ENCODE measurements around the gene SS18L1.

Gene SS18L1

GRCh38 chr20:62197311-62197710 is 53.7 kb downstream of the SS18L1 start:
- DNase-seq = no peak

DNA sequence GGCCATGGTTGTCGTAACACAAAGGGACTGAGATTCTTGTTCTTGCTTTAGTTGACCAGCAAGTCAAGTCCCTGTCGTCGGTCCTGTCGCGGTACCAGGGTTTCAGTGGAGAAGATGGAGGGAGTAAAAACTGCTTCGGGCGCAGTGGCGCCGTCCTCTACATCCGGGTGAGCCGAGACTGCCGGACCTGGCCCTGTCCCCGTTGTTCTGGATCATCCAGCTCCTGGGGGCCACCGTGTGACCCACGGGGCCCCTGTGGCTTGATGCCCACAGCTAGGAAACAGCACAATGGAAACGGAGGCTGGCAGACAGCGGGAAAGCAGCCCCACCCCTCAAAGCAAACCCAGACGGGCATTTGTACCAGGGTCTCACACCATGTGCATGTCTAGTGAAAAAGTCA is 54.2 kb downstream of the SS18L1 start:
- DNase-seq = no peak

GRCh38 chr20:62198496-62198895 is 54.9 kb downstream of the SS18L1 start:
- no peak for DNase-seq

- no peak for DNase-seq
These were observed 55.4 kb downstream of the SS18L1 start for GRCh38 chr20:62198931-62199330.

DNA sequence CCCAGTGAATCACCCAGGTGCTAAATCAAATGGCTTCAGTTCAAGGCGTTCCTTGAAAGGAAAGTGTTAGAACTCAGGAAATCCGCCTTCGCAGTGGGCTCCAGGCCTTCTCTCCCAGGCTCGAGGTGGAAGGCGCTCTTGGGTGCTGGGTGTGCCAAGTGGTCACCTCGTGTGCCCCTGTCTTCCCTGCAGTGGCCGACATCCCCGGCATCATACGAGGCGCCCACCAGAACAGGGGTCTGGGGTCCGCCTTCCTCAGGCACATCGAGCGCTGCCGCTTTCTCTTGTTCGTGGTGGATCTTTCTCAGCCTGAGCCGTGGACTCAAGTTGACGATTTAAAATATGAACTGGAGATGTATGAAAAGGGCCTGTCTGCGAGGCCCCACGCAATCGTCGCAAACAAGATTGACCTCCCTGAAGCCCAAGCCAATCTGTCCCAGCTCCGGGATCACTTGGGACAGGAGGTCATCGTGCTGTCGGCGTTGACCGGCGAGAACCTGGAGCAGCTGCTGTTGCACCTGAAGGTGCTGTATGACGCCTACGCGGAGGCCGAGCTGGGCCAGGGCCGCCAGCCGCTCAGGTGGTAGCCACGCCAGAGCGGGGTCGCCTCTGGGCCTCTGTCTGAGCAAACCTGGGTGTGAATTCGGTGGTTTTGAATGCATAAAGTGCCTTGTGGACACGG is 57.1 kb downstream of the SS18L1 start:
- no peak for DNase-seq

- DNase-seq = no peak
These were observed 57.9 kb downstream of the SS18L1 start for GRCh38 chr20:62201173-62202082.

- no peak for DNase-seq
These were observed 58.5 kb downstream of the SS18L1 start for GRCh38 chr20:62202083-62202395.

DNA sequence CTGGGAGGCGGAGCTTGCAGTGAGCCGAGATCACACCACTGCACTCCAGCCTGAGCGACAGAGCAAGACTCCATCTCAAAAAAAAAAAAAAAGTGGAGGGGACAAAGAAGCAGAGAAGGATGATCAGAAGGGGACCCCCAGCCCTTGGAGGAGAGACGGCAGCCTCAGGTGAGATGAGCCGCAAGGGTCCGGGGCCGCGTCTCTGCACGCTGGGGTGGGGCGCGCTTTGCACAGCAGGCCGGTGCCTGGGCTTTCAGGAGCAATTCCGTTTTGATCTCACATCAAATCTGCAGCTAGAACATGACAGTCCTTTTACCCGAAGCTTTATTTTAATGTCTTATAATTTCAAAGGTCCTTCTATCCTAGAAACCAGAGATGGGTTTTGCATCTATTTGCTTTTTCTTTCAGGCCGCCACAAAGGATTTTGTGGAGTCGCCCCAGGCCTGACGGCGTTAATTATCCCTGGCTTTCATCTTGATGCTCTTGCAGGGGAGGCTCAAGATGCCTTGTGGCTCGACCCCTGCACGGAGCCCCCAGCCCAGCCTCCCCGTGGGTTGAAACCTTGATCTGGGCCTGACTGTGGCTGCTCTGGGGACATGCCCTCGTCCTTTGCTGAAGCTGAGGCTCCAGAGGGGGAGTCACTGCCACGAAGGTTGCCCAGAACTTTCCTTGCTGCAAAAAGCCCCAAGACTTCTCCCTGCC is 59.3 kb downstream of the SS18L1 start:
- DNase-seq = no peak

DNA sequence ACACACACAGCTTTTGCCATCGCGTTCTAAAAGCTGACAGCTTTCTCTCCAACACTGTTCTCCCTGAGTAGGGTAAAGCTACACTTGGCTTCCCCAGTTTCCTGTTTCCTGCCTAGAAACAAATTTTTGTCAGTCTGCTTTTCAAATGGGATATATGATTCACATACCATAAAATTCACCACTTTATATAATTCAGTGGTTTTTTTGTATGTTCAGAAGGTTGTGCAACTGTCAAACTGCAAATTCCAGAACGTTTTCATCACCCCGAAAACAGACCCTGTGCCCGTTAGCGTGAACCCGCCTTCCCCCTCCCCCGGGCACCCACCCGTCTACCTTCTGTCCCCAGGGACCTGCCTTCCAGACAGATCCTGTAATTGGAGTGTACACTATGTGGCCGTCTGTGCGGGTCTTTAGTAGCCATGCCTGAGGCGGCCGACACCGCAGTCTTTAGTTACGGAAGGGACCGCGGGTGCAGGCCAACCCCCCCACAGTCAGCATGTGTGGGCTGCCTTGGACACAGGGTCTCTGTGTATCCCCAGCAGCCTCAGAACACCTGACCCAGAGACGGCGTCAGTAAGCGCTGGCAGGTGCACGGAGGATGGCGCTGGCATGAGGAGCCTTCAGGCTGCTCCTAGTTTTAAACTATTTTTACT is 59.9 kb downstream of the SS18L1 start:
- DNase-seq = no peak

- no peak for DNase-seq
These were observed 62.2 kb downstream of the SS18L1 start for GRCh38 chr20:62205618-62206387.

DNA sequence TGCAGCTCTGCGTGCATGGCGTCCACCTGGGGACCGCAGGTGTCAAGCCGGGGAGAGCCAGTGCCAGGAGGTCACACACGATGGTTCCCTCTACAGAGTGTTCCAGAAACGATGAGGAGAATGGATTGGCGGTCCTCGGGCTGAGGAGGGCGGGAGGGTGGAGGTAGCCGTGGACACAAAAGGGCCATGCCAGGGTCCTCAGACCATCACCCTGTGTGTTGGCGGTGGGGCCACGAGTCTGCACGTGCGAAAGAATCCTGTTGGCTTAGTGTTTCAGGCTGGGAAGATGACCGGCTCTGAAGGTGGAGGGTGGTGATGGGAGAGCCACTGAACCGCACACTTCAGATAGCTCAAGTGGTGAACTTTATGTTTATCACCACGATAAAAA is 62.8 kb downstream of the SS18L1 start:
- DNase-seq = no peak

GRCh38 chr20:62208061-62208794 is 64.7 kb downstream of the SS18L1 start:
- no peak for DNase-seq

DNA sequence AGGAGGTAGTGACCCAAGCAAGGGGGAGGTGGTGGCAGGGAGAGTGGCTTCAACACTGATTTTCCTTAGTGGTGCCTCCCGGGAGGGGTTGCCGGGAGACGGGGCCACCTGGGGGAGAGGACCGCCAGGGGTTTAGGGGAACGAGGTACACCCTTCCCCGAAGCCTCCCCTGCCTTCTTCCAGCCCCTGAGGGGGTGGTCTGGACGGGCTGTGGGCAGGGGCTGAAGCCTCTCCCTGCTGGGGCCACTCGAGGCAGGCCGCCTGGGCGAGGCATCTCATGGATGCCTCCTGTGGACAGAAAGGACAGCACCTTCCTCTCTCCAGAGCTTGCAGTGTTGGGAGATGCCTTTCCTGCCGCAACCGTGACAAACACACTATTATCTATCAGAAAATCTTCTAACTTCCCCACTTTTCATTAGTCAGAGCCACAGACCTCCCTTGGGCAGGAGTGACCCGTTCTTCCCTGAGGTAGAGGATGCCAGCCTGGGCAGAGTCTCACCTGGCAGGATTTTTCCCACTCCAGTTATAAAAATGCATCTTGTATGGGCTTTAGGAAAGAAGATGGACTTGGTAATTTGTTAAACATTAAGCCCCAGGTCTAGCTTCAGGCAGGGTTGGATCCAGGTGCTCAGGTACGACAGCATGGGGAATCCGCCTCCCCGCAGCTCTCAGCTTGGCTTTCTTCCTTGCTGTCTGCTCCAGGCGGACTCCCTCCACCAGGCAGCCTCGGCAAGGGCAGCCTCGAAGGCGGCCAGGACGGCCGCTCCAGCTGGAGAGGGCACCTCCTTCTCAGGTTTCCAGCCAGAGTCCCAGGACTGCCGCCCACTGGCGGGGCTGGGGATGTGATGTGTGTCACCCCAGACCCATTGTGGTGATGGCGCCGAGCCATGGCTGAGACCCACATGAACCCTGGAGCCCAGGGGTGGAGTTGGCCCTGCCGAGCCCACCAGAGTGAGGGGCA is 65.5 kb downstream of the SS18L1 start:
- DNase-seq = no peak

DNA sequence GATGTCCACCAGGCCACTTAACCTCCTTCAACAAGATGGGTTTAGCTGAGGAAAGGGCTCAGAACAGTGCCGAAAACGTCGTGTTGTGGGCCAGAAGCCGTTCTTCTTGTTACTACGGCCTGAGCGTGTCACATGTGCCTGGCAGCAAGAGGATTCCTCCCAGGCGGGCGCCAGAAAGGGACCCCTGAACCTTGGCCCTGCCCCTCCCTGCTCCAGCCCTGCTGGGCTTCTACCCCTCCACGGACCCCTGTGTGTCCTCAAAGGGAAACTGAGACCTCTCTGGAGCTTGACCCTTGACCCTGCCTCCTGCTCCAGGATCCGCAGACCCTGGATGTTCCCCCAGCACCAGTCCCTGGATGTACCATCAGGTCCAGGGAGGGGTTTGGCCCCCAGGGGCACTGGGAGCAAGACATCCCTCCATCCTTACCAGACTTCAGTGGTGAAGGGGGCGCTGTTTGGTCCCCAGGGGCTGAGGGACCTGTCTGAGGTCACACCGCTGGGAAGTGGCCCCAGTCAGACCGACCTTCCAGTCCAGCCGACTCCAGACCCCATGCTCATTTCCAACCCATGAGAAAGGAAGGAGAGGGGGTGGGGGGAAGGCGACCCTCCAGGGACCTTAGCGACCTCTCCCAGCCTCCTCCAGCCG is 66.4 kb downstream of the SS18L1 start:
- DNase-seq = no peak

DNA sequence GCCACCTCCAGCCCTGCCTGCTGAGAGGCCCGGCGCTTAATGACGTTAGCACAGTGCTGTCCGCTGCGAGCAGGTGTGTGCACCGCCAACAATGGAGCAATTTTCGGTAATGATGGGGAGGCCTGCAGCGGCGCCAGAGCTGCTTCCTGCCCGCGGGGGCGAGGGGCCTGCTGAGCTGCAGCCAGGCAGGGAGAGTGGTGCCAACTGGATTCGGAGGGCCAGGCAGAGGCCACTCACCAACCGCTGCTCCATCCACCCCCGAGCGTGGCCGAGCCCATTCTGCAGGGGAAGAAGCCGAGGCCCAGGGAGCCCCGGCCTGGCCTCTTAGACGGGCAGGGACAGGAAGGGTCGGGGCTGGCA is 66.9 kb downstream of the SS18L1 start:
- DNase-seq = no peak

- no peak for DNase-seq
These were observed 67.6 kb downstream of the SS18L1 start for GRCh38 chr20:62211216-62211615.

DNA sequence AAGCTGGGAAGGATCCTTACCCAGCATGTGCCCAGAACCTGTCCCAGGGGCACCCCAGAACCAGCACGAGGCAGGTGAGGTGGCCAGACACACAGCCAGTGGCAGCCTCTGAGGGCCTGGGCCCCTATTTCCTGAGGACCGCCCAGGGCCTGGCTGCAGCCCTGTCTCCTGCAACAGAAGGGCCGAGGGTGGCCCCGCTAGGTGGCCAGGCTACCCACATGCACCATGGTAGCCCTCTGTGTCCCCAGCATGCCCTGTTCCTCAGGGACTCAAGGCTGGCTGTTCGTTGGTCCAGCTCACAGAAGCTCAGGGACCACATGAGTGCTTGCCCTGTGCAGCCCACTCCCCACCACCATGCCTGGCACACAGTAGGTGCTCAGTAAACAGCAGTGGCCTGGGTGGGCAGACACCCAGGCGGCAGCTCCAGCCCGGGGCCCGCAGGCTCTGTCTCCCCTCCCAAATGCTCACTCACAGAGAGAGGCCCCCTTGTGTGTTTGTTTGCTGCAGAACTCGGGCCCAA is 68.3 kb downstream of the SS18L1 start:
- no peak for DNase-seq

- no peak for DNase-seq
These were observed 68.7 kb downstream of the SS18L1 start for GRCh38 chr20:62212299-62212698.

DNA sequence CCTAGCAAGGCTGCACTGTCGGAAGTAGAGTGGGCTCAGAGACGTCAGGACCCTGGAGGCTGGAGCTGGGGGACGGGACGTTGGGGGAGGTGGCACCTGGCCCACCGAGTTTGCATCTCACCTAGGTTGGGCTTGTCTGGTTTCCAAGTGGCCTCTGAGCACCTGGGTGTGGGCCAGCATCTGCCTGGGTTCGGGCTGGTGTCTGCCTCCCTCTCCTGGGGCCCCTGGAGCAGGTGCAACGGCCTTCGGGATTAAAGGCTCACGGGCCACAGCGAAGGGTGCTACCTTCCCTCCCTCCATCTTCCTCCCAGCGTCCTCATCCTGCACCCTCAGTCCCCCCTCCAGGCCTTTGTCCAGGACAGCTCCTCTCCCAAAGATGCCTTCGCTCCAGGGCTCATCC is 70.5 kb downstream of the SS18L1 start:
- no peak for DNase-seq
